GM19438 (cell line): ENCODE data around the gene RANBP10.
A peak's percentile ranks its signal among the peaks of the same experiment; 100 is the strongest.

Source experiments
- ATAC-seq: cut with Tn5 transposase; IDR thresholded peaks from one replicate; pipeline ENCODE4 v1.9.1; 2021; ENCODE audit warnings: low read depth; ENCODE audit not compliant: unreplicated experiment

RANBP10 gene

DNA sequence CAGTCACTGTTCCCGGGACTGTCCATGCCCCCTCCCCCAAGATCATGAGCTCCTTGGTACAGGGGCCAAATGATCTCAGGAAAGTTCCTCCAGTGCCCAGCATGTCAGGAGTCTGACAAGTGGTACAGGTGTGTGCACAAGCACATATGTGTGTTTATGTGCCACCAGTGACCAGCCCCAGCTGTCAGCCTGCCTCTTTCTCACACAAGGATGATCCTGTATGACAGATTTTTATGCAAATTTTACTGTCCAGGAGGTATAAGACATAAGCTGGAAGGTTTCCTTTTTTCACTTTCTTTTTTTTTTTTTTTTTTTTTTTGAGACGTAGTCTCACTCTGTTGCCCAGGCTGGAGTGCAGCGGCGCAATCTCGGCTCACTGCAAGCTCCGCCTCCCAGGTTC is 55.9 kb downstream of the RANBP10 start:
- peak; percentile 81 for ATAC-seq

DNA sequence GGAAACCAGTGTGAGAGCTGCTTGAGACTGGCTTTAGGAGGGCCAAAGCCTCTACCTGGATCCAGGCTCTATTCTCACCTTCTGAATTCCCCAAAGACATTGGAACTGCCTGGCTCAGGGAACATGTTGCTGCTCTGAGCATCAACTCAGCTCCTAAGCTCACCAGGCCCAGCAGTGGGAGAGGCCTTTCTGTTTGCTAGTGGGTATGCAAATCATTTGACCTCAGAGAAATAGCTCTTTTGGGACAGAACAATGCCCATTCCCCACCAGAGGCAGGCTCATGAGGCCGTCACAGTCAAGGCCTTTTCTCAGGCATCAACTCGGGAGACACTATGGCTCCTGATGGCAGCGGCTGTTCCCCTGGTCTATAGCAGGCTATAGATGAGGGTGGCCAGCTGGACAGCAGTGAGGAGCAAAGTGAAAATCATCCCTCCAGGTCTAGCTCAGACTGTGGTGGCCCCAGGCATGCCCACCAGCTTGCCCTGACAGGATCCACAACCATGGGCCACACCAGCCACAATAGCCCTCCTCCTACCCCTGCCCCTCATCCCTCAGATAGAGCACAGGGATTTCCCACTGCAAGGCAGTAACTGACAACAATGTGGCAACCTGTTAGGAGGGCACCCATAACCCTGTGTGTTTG is 56.8 kb downstream of the RANBP10 start:
- no peak for ATAC-seq

GRCh38 chr16:67748834-67749233 is 57.5 kb downstream of the RANBP10 start:
- ATAC-seq = no peak

GRCh38 chr16:67746846-67747245 is 59.5 kb downstream of the RANBP10 start:
- no peak for ATAC-seq

DNA sequence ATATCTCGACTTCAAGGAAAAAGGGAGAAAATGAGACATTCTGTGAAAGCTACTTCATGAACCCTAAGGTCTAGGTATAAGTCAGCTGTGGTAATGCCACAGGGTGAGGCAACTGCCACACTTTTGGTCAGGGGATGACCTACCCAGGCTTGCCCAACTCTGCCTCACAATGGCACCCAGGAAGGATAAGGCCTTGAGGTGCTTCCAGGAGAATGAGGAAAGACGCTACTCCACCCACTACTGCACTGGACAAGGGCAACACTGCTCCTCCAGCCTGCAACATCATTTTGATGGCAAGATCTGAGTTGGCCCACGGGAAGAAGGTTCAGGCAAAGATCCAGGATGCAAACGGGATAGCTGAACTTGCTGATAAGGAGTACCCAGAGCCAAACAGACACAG is 65.2 kb downstream of the RANBP10 start:
- no peak for ATAC-seq

DNA sequence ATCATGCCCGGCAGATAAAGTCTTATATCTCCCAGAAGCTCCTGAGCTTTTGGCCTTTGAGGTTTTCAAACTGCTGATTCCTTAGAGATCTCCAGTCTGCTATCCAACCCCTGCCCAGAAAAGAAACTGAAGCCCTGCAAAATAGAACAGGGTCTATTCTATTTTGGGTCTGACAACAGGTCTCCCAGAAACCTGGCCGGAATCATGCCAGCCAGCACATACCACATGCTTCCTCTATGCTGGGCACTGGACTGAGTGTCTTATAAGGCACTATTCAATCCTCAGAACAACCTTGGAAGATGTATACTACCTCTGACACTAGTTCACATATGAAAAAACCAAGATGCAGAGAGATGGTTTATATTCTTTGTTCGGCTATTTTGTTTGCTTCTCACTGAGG is 66.0 kb downstream of the RANBP10 start:
- no peak for ATAC-seq

DNA sequence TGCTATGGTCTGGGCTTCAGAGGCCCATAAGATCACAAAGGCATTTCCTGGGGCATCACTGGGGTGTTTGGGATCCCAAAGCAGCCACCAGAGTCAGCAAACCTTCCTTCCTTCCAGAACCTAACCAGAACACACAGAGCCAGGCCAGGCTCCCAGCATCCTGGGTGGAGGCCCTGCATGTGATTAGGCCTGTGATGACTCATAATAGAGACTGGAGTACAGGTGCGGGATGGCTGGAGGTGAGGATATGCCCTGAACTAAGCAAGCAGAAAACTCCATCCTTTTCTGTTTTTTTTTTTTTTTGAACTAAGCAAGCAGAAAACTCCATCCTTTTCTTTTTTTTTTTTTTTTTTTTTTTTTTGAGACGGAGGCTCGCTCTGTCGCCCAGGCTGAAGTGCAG is 69.5 kb downstream of the RANBP10 start:
- ATAC-seq = no peak

GRCh38 chr16:67734731-67735201 is 71.6 kb downstream of the RANBP10 start:
- no peak for ATAC-seq

DNA sequence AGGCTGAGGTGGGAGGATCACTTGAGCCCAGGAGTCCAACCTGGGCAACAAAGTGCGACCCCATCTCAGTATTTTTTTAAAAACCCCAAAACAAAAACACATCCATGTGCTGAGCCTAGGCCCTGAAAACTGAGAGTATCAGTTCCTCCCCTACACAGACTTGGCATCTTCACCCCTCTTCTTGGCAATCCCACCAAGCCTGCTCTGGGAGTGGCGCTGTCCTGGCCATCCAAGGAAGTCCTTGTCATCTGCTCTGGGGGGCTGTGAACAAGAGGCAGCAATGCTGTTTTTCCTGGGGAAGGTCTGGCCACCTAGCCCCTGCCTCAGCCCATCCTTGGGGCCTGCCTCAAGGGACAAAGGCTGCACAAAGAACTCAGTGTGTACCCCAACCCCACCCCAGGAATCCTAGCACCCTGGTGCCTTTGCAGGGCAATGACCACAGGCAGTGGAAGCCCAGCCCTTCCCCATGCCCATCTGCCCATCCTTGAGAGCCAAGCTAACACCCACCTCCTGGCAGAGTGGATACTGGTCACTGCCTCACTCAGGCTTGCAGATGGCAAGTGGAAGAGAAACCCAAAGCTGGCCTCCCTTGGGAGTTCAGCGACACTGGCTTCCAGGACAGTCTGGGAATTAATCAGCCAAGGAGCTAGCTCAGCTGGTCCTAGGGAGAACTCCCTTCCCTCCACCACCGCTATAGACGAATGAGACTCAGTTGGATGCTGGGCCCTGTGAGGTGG is 72.5 kb downstream of the RANBP10 start:
- ATAC-seq = no peak

- no peak for ATAC-seq
Observed at GRCh38 chr16:67731753-67732095, 74.6 kb downstream of the RANBP10 start.

DNA sequence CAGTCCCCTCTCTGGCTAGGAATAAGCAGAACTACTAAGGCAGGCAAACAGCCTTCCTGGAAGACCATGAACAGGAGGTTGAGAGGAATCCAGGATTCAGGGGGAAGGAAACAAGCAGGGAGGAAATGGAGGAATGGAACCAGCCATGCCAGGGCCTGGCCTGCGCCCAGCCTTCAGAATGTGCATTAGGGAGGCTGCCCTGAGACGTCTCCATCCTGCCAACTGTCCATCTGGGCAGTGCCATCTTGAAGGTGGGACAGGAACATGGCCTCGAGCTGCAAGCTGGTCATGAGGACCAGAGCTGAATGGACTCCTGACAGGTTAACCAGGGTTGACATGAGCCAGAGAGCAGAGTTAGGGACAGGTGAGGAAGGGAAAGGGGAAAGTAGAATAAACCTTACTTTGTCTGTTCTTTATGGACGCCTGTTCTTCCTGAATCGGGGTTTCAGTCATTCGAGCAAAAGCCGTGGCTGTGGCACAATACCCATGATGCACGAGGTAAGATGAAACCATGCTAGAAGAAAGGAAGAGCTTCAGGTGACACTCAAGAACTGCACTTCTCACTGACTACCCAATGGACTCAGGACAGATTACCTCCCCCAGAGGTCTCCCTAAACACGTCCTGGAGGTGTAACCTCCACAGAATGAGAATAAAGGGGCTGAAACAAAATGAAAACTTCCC is 75.1 kb downstream of the RANBP10 start:
- ATAC-seq = no peak

- ATAC-seq = no peak
Observed at GRCh38 chr16:67730326-67730725, 76.0 kb downstream of the RANBP10 start.

DNA sequence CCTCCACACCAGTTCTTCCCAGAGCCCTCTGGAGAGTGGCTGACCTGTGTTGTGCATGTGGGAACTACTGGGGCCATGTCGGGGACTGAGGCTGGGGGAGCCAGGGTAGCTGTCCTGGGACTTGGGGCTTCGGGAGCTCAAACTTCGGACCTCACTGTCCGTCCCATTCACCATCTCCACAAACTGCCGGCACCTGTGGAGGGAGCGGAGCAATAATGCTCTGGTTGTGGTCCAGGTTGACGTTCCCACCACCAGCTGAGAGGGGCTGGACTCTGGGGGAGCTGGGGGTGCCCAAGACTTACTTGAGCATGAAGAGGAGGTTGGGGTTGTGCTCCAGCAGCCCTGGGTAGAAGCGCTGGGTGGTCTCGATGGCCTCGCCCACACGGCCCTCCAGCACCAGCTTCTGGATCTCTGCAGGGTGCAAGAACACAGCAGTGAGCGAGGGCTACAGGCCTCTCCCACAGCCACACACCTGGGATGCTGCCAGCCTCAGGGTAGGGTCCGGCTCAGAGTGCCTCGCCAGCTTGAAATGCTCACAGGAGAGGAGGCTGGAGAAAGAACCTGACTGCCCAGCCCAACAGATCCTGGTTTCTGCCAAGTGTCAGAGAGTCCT is 76.6 kb downstream of the RANBP10 start:
- ATAC-seq = no peak

DNA sequence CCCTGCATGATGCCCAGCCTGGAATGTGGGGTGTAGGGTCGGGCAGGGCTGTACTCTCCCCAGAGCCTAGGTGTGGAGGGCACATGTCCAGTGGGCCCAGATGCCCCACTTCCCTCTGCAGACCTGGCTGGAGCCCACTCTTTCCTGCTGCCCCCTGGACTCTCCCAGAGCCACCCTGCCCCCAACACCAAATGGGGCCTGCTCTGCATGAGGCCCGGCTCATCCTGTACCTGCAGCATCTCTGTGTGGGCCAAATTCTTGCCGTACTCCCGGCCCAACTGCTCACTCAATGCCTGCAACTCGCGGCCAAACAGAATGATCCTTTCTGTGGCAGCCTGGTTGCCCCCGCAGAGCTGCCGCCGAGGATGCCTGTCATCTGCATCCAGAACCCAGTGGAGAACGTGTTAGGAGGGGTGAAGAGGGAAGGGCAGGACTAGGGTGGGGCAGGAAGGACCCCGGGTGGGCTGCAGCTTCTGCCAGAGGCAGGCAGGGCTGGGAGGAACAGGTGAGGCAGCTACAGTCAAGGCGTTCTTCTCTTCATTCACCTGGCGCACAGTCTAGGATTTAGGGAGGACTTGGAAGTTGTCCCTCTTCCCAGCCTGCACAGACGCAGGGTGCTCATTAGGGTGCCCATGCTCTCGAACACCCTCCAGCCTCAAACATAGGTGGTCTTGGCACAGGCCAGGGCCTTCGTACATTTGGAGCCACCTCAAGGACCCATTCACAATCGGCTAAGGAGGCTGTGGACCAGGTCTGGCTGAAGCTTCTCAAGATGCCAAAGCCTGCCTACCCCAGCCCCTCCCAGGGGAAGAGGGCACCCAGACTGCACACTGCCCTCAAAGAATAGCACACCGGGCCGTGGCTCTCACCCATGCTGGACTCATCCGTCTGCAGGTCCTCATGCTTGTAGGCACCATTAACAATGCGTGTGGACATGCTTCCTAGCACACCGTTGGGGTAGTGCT is 78.6 kb downstream of the RANBP10 start:
- ATAC-seq = no peak

- no peak for ATAC-seq
Observed at GRCh38 chr16:67726106-67727034, 80.0 kb downstream of the RANBP10 start.

DNA sequence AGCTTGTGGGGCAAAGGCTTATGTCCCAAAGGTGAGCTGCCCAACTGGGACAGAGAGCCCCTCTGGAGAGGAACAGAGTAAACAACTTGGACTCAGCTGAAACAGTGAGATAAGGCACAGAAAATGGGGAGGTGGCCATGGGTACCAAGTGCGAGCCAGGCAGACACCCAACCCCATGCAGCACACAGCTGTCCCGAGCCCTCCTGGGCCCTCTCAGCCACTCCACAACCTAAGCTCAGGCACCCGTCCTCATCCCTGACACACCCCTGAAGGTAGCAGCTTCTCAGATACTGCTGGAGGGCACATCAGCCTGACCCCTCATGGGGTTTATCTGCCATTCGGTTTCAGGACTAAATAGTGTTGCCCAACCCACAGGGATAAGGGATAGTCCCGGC is 82.5 kb downstream of the RANBP10 start:
- no peak for ATAC-seq

GRCh38 chr16:67723151-67723910 is 83.0 kb downstream of the RANBP10 start:
- ATAC-seq = no peak

DNA sequence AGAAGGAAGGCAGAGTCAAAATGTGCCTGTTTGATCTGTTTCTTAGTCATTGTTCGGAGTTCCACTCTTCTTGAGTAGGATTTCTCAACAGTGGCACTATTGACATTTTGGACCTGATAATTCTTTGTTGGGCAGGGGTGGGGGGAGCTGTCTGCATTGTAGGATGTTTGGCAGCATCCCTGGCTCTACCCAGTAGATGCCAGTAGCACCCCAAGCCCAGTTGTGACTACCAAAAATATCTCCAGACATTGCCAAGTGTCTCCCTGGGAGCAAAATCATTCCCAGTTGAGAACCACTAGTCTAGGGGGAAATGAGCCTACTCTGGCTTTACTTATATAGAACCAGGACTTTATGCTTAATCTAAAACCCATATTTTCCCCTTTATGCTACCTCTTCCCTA is 86.1 kb downstream of the RANBP10 start:
- no peak for ATAC-seq

DNA sequence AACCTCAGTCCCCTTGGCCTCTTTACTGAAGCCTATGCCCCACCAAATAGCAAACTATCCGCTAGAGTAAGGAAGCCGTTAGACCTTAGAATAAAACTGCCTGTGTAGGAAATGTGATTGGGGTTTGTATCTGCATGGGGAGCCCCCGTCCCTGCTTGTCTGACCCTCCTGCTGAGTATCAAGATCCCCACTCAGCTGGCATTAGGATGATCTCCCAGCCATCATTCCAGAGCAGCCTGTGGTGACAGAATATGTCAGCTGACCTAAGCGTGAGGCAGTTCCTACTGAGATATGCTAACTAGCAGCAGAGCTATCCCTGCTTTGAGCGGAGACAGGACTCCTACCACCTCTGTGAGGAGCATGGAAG is 86.6 kb downstream of the RANBP10 start:
- ATAC-seq = no peak
